Upper lobe of left lung (tissue), 6 donors: ENCODE data around the gene EXT2. TPM values are rescaled to one million over a fixed set of nuclear protein-coding genes. Genes with fewer than 3 reads are reported as not detected.

ENCODE experiments used
- ATAC-seq, 2 donors: fragments of 200-7000 bp; cut with Tn5 transposase; one replicate each; pipeline ENCODE4 v1.9.1; 2022; ENCODE audit warnings: mild to moderate bottlenecking in 2 of 2, moderate library complexity in 2 of 2; ENCODE audit not compliant: low FRiP score in 2 of 2
- DNase-seq, 2 donors: peaks; one replicate each; pipeline ENCODE4 v3.0.0-alpha.2; 2019 to 2020
- H3K27ac ChIP-seq, 4 donors: fragments of 200-600 bp; sonication (generic); one replicate each; pipeline ENCODE4 v1.5.1; 2016 to 2019
- H3K27me3 ChIP-seq, 4 donors: fragments of 200-600 bp; sonication (generic); one replicate each; pipeline ENCODE4 v1.5.1; 2017 to 2019
- H3K36me3 ChIP-seq, 4 donors: fragments of 200-600 bp; sonication (generic); one replicate each; pipeline ENCODE4 v1.5.1; 2016 to 2019
- H3K4me1 ChIP-seq, 4 donors: fragments of 200-600 bp; sonication (generic); one replicate each; pipeline ENCODE4 v1.5.1; 2018 to 2019
- H3K4me3 ChIP-seq, 4 donors: fragments of 200-600 bp; sonication (generic); one replicate each; pipeline ENCODE4 v1.5.1; 2017 to 2019; ENCODE audit warnings: mild to moderate bottlenecking in 2 of 4, moderate library complexity in 1 of 4
- H3K9me3 ChIP-seq, 4 donors: fragments of 200-600 bp; sonication (generic); one replicate each; pipeline ENCODE4 v1.5.1; 2018 to 2019
- CTCF ChIP-seq, 6 experiments: fragments of 450-650 bp in 4 of 6; fragments of 200-600 bp in 2 of 6; sonication (generic) in 2 of 6; IDR thresholded peaks; one replicate each; pipeline ENCODE4 v1.5.1; 2016 to 2019; ENCODE audit warnings: antibody characterized with exemption in 6 of 6
- EP300 ChIP-seq, 4 donors: sonication (generic); formaldehyde crosslinking; IDR thresholded peaks; one replicate each; pipeline ENCODE4 v1.5.1; 2017; ENCODE audit warnings: antibody characterized with exemption in 4 of 4, control low read depth in 2 of 4
- POLR2A ChIP-seq, 4 donors: fragments of 450-650 bp; IDR thresholded peaks; one replicate each; pipeline ENCODE4 v1.5.1; 2016 to 2017; ENCODE audit warnings: antibody characterized with exemption in 4 of 4, mild to moderate bottlenecking in 2 of 4
- POLR2AphosphoS5 ChIP-seq, 2 donors: sonication (generic); formaldehyde crosslinking; IDR thresholded peaks; one replicate each; pipeline ENCODE4 v1.5.1; 2017; ENCODE audit warnings: antibody characterized with exemption in 2 of 2
- WGBS, 2 donors: methylation state at CpG; one replicate each; pipeline ENCODE4 v1.1.5; 2017 to 2018; 5-methylcytosine and 5-hydroxymethylcytosine counted together
- total RNA-seq, 6 donors: library from RNA; depleted of rRNA in 4 of 6; stranded (reverse); fragments of >200 nt in 4 of 6; gene quantifications; one replicate each; pipeline versions ENCODE4 v1.1.0 to v1.2.1, GENCODE V29; 2016 to 2021
- donor health status: DM: no; HTN: no; CAD: no; lungs with moderate emphysema.
- donor health status: DM: no; HTN: yes; CAD: no; lungs with severe emphysema.

EXT2 gene
- 10 to 100 TPM; 45.3 to 64.0 (median 57.4) TPM for total RNA-seq

GRCh38 chr11:44095506-44096359, at the start of gene EXT2:
Gene EXT2 (plus strand): TSS chr11:44095678. CDS start chr11:44107713, 12,035 bp downstream.
- Histone ChIP-seq H3K4me3 (peak within 1 kb of the TSS; percentile 38 to 97 (median 84)), H3K27me3 (no peaks in the 10 kb centered on the region), H3K27ac (peak within 1 kb of the TSS; percentile 77 to 94 (median 78)), H3K9me3 (no peaks in the 10 kb centered on the region), H3K4me1 (peaks cover 10 to 29% (median 20%) of the 10 kb centered on the region in 4 donors), H3K36me3 (no peaks in the 10 kb centered on the region)
- WGBS, 2 donors: 0% methylated on average over 22 to 36 of the region's 83 CpGs
- TF ChIP-seq POLR2A (IDR thresholded peaks at IDR 0.05) (peak in 1 of 4 donors; percentile 81), EP300 (IDR thresholded peaks at IDR 0.05) (no peak), CTCF (IDR thresholded peaks at IDR 0.05) (peak; percentile 86 to 95 (median 91)), POLR2AphosphoS5 (IDR thresholded peaks at IDR 0.05) (peak; percentile 57 to 72)
- ATAC-seq: peak; percentile 96 to 98
- peak; percentile 93 to 98 for DNase-seq

- Histone ChIP-seq H3K4me3 (no peak overlapping the region), H3K36me3 (no peaks in the 10 kb centered on the region), H3K27me3 (no peaks in the 10 kb centered on the region), H3K9me3 (no peaks in the 10 kb centered on the region), H3K27ac (no peak overlapping the region), H3K4me1 (no peaks in the 10 kb centered on the region)
- no peak for ATAC-seq
- DNase-seq: no peak
- 90 to 93% methylated on average over 2 of the region's 2 CpGs for WGBS, 2 donors
- TF ChIP-seq CTCF (IDR thresholded peaks at IDR 0.05) (no peak), POLR2A (IDR thresholded peaks at IDR 0.05) (no peak), POLR2AphosphoS5 (IDR thresholded peaks at IDR 0.05) (no peak), EP300 (IDR thresholded peaks at IDR 0.05) (no peak)
These were observed 49.3 kb upstream of the EXT2 start for GRCh38 chr11:44046182-44046581.

- no peak for DNase-seq
- TF ChIP-seq CTCF (IDR thresholded peaks at IDR 0.05): no peak
- TF ChIP-seq POLR2A (IDR thresholded peaks at IDR 0.05): no peak
- no peak for TF ChIP-seq EP300 (IDR thresholded peaks at IDR 0.05)
- no peak for TF ChIP-seq POLR2AphosphoS5 (IDR thresholded peaks at IDR 0.05)
- H3K36me3 ChIP-seq: no peaks in the 10 kb centered on the region
- H3K27me3 ChIP-seq: no peaks in the 10 kb centered on the region
- H3K27ac ChIP-seq: no peak overlapping the region
- ATAC-seq: no peak
- H3K9me3 ChIP-seq: no peaks in the 10 kb centered on the region
- H3K4me3 ChIP-seq: no peak overlapping the region
- no peaks in the 10 kb centered on the region for H3K4me1 ChIP-seq
- 76 to 77% methylated on average over 2 of the region's 2 CpGs for WGBS, 2 donors
These were observed 48.2 kb upstream of the EXT2 start for GRCh38 chr11:44047298-44047697.

- no peak for ATAC-seq
- 71 to 85% methylated on average over 2 to 12 of the region's 12 CpGs for WGBS, 2 donors
- Histone ChIP-seq H3K27me3 (no peaks in the 10 kb centered on the region), H3K4me3 (no peak within 1 kb of the TSS), H3K9me3 (no peaks in the 10 kb centered on the region), H3K27ac (no peak within 1 kb of the TSS), H3K36me3 (no peaks in the 10 kb centered on the region), H3K4me1 (no peaks in the 10 kb centered on the region)
- no peak for TF ChIP-seq POLR2AphosphoS5 (IDR thresholded peaks at IDR 0.05)
- no peak for TF ChIP-seq CTCF (IDR thresholded peaks at IDR 0.05)
- TF ChIP-seq EP300 (IDR thresholded peaks at IDR 0.05): no peak
- TF ChIP-seq POLR2A (IDR thresholded peaks at IDR 0.05): no peak
- DNase-seq: peak in 1 of 2 donors; percentile 18
These were observed 47.5 kb upstream of the EXT2 start, which contains the start of gene ACCSL for GRCh38 chr11:44047931-44048431. Gene ACCSL (plus strand): TSS chr11:44047981. CDS start chr11:44048037, 56 bp downstream.
